Fibroblast of villous mesenchyme (primary cell): ENCODE data around the gene ACVR2B. TPM values are rescaled to one million over a fixed set of nuclear protein-coding genes. Genes with fewer than 3 reads are reported as not detected.

Experiments
- DNase-seq: peaks from one replicate; pipeline ENCODE4 v3.0.0-alpha.2; 2010; ENCODE audit warnings: low read depth
- H3K4me3 ChIP-seq: 2 replicates; pipeline ENCODE4 v1.5.1; 2011; ENCODE audit warnings: low read depth, mild to moderate bottlenecking, low read length
- total RNA-seq: library from RNA; depleted of rRNA; stranded (reverse); fragments of >200 nt; gene quantifications from 2 replicates; pipeline ENCODE4 v1.2.3, GENCODE V29; 2012
- TF ChIP-seq, protein P1 (sequence below): IDR thresholded peaks from 2 replicates; pipeline ENCODE4 v1.5.1; 2012; ENCODE audit warnings: low read depth, mild to moderate bottlenecking, low read length; ENCODE audit not compliant: insufficient read depth

Gene ACVR2B
- total RNA-seq, 1 donor: 1.3 TPM

DNA sequence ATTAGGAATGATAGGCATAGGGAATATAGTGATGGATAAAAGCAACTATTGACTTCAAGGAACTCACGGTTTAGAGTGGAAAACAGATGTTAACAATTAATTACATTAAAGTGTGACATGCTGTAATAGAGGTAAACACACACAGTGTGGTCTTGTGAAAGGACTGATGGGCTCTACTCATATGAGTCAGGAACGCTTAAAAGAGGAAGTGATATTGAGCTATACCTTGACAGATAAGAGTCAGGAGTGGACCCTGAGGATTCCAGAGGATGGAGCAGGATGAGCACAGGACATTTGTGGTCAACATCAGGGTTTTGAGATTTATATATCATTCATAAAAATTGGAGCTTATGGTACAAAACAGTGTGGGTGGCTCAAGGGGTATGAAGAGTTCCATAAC, 53.4 kb downstream of the ACVR2B start:
- no peak overlapping the region for H3K4me3 ChIP-seq
- TF ChIP-seq, protein P1, sequence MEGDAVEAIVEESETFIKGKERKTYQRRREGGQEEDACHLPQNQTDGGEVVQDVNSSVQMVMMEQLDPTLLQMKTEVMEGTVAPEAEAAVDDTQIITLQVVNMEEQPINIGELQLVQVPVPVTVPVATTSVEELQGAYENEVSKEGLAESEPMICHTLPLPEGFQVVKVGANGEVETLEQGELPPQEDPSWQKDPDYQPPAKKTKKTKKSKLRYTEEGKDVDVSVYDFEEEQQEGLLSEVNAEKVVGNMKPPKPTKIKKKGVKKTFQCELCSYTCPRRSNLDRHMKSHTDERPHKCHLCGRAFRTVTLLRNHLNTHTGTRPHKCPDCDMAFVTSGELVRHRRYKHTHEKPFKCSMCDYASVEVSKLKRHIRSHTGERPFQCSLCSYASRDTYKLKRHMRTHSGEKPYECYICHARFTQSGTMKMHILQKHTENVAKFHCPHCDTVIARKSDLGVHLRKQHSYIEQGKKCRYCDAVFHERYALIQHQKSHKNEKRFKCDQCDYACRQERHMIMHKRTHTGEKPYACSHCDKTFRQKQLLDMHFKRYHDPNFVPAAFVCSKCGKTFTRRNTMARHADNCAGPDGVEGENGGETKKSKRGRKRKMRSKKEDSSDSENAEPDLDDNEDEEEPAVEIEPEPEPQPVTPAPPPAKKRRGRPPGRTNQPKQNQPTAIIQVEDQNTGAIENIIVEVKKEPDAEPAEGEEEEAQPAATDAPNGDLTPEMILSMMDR: no peak
- DNase-seq: no peak

DNA sequence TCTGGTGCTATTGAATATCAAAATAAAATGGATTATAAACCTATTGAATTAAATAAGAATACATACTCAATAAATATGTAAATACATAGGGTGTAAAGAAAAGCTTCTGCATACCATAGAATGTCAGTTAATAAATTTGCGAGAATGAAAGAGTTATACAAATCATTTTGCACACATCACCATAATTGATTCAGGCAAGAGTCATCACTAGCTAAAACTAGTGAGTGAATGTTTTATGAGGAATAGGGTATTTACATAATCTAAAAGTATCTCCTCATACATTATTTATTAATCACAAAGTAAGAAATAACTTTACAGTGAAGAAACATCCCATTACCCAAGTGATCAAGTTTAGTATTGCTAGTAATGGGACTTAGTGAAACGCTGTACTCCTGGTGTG, 56.0 kb downstream of the ACVR2B start:
- TF ChIP-seq, protein P1: no peak
- no peak for DNase-seq
- no peak overlapping the region for H3K4me3 ChIP-seq

DNA sequence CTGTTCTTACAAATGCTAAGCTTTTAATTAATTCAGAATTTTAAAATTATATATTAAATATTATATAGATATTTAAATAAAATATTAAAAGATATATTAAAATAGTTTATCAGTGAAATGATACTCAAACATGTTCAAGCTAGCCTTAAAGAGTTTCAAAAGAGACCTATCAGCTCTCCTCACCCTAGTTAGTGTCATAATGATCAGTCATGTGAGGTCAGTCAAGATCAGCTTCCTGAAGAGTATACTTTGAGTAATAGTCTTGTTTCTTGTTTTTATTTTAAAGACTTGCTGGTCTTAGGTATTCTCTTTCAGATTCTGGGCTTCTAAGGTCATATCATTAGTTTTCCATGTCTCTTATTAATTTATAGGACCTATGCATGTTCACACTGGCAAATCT, 56.9 kb downstream of the ACVR2B start:
- TF ChIP-seq, protein P1: no peak
- H3K4me3 ChIP-seq: no peak overlapping the region
- DNase-seq: no peak

DNA sequence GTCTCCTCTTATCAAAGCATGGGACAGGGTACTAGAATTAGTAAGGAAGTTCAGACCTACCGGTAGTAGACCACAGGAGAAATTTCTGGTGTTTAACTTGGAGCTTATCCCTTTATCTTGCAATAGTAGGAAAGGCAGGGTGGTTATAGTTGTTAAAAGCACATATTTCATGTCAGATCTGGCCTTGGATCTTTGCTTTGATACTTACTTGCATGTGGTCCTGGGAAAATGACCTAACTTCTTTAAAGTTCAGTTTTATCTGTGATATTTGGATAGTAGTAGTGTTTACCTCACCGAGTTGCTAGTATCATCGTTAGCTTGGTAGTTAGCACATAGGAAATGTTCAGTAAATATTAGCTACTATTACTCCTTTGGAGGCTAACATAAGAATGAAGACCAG, 57.9 kb downstream of the ACVR2B start:
- no peak for DNase-seq
- TF ChIP-seq, protein P1: no peak
- H3K4me3 ChIP-seq: no peak overlapping the region

DNA sequence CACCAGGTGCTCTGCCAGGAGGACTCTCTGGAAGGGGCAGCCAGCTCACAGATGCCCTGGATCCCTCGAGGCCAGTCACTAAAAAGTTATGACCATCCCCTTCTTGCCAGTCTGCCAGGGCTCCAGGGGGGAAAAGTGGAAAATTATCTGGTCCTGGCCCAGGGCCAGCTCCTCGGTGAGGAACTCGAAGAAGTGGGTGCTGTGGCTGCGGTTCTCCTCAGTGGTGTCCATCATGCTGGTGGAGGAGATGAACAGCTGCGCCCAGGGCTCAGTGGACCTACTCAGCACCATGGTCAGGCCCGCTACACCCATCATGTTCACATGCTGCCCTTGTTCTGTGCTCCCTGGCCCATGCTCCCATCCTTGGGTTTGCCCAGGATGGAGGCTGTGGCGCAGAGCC, 61.7 kb downstream of the ACVR2B start:
- TF ChIP-seq, protein P1: no peak
- H3K4me3 ChIP-seq: no peak overlapping the region
- DNase-seq: no peak

DNA sequence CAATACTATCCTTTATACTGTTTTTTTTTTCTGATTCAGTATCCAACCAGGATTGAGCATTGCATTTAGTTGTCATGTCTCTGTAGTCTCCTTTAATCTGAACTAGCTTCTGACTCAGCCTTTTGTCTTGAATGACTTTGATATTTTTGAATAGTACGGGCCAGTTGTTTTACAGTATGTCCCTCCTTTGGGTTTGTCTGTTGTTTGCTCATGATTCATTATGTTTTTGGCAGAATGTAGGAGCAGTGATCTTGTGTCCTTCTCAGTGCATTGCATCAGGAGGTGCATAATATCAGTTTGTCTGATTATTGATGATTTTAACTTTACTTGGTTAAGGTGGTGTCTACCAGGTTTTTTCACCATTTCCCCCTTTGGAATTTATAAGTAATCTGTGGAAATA, 63.0 kb downstream of the ACVR2B start:
- no peak overlapping the region for H3K4me3 ChIP-seq
- no peak for DNase-seq
- TF ChIP-seq, protein P1: no peak

DNA sequence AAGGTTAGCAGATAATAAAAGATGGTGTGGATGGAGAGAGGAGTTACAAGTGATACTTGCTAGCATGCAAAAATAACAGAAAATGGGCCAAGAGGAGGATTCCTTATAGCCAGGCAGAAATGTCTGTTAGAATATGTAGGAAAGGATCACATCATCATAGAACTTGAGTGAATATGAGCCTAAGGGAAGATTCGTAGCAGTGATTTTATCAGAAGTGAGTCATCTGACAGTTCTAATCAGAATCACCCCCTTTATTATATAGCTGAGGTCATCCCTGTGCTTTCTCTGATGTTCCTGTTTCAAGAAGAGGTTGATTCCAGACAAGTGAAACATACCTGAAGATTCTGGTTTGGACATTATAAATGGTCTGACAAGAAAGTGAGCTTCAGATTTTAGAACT, 65.3 kb downstream of the ACVR2B start:
- peak; percentile 11 for DNase-seq
- no peak overlapping the region for H3K4me3 ChIP-seq
- TF ChIP-seq, protein P1: no peak
